HG03025 (cell line): Measurements from ENCODE around the gene BUD31.

Source experiments
- ATAC-seq: cut with Tn5 transposase; IDR thresholded peaks from one replicate; pipeline ENCODE4 v1.9.1; 2021; ENCODE audit warnings: mild to moderate bottlenecking, moderate library complexity; ENCODE audit not compliant: unreplicated experiment, low FRiP score

Gene BUD31

GRCh38 chr7:99457650-99458493 is 49.1 kb downstream of the BUD31 start:
- no peak for ATAC-seq

- ATAC-seq: no peak
Measured at GRCh38 chr7:99459087-99459486, 50.3 kb downstream of the BUD31 start.

GRCh38 chr7:99460651-99461050 is 51.9 kb downstream of the BUD31 start:
- ATAC-seq: no peak

- ATAC-seq: no peak
Measured at GRCh38 chr7:99461221-99461620, 52.5 kb downstream of the BUD31 start.

GRCh38 chr7:99465421-99465768 is 56.6 kb downstream of the BUD31 start:
- no peak for ATAC-seq

GRCh38 chr7:99468336-99468918 is 59.7 kb downstream of the BUD31 start:
- ATAC-seq: no peak
